ENCODE results near the gene PPP1R15A.
"Not testable (repeated sequence)": the region's sequence is repeated elsewhere in the genome, so short reads cannot be mapped to it uniquely, and the experiment has no call there.

The PPP1R15A gene

GRCh38 chr19:48879025-48879637, 6.9 kb downstream of the PPP1R15A start:
- Mint-ChIP-seq H3K4me1 (peaks cover 22% of the 10 kb centered on the region), H3K36me3 (ENCODE audit: low read depth) (peaks cover 38% of the 10 kb centered on the region), H3K4me3 (no peak overlapping the region), H3K27ac (no peak overlapping the region), H3K9me3 (peaks cover 4% of the 10 kb centered on the region), H3K27me3 (ENCODE audit: low read depth) (peaks cover 3% of the 10 kb centered on the region)
- TF ChIP-seq CTCF (IDR thresholded peaks at IDR 0.05; ENCODE audit: unreplicated experiment in 3 of 3), result no peak

- not testable (repeated sequence) for H3K27me3 Mint-ChIP-seq (ENCODE audit: low read depth); H3K9me3 Mint-ChIP-seq; H3K4me3 Mint-ChIP-seq; H3K27ac Mint-ChIP-seq
- H3K4me1 Mint-ChIP-seq, result peaks cover 16% of the 10 kb centered on the region
- peaks cover 32% of the 10 kb centered on the region for H3K36me3 Mint-ChIP-seq (ENCODE audit: low read depth)
These were observed 7.5 kb downstream of the PPP1R15A start for GRCh38 chr19:48879696-48880095.

GRCh38 chr19:48881741-48882657, 9.8 kb downstream of the PPP1R15A start:
- peaks cover 4% of the 10 kb centered on the region for H3K9me3 Mint-ChIP-seq
- H3K27me3 Mint-ChIP-seq (ENCODE audit: low read depth), result peaks cover 6% of the 10 kb centered on the region
- no peak overlapping the region for H3K27ac Mint-ChIP-seq
- peaks cover 17% of the 10 kb centered on the region for H3K36me3 Mint-ChIP-seq (ENCODE audit: low read depth)
- TF ChIP-seq CTCF (IDR thresholded peaks at IDR 0.05; ENCODE audit: unreplicated experiment in 3 of 3), result no peak
- no peak overlapping the region for H3K4me3 Mint-ChIP-seq
- H3K4me1 Mint-ChIP-seq, result no peaks in the 10 kb centered on the region

GRCh38 chr19:48883726-48884125, 11.5 kb downstream of the PPP1R15A start:
- Mint-ChIP-seq H3K4me3 (no peak overlapping the region), H3K9me3 (peaks cover 4% of the 10 kb centered on the region), H3K4me1 (no peaks in the 10 kb centered on the region), H3K36me3 (ENCODE audit: low read depth) (peaks cover 6% of the 10 kb centered on the region), H3K27me3 (ENCODE audit: low read depth) (peaks cover 6% of the 10 kb centered on the region), H3K27ac (no peak overlapping the region)
- no peak for TF ChIP-seq CTCF (IDR thresholded peaks at IDR 0.05; ENCODE audit: unreplicated experiment in 3 of 3)

GRCh38 chr19:48887861-48888612, 15.8 kb downstream of the PPP1R15A start:
- TF ChIP-seq CTCF (IDR thresholded peaks at IDR 0.05; ENCODE audit: unreplicated experiment in 3 of 3), result no peak
- peaks cover 4% of the 10 kb centered on the region for H3K9me3 Mint-ChIP-seq
- H3K4me3 Mint-ChIP-seq, result no peak overlapping the region
- H3K27ac Mint-ChIP-seq, result no peak overlapping the region
- no peaks in the 10 kb centered on the region for H3K36me3 Mint-ChIP-seq (ENCODE audit: low read depth)
- no peaks in the 10 kb centered on the region for H3K4me1 Mint-ChIP-seq
- peaks cover 6% of the 10 kb centered on the region for H3K27me3 Mint-ChIP-seq (ENCODE audit: low read depth)

- not testable (repeated sequence) for H3K4me3 Mint-ChIP-seq; H3K4me1 Mint-ChIP-seq; H3K36me3 Mint-ChIP-seq (ENCODE audit: low read depth); H3K9me3 Mint-ChIP-seq; H3K27me3 Mint-ChIP-seq (ENCODE audit: low read depth)
- H3K27ac Mint-ChIP-seq, result peak overlapping the region in 1 of 3 experiments; percentile 40
These were observed 17.3 kb downstream of the PPP1R15A start for GRCh38 chr19:48889496-48889895.

Data from nephron (organoid).